ENCODE data around the gene EPHA7.

DNA sequence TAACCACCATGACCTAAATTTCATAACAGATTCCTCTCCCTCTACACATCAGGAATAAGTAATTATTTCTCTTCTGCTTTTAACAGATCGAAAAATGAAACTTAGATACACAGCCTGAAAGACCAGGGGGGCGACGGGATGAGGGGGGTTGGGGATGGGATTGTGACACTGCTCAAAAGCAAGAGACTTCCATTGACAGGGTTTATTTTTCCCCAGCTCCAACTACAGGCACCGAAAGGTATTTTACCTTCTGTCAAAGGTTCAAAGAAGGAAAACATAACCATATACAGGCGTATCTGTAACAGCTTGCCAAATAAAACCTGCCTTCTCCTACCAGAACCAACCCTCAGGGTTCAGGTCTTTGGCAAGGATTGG, 1.3 kb downstream of the EPHA7 start:
- TF ChIP-seq, protein P1, sequence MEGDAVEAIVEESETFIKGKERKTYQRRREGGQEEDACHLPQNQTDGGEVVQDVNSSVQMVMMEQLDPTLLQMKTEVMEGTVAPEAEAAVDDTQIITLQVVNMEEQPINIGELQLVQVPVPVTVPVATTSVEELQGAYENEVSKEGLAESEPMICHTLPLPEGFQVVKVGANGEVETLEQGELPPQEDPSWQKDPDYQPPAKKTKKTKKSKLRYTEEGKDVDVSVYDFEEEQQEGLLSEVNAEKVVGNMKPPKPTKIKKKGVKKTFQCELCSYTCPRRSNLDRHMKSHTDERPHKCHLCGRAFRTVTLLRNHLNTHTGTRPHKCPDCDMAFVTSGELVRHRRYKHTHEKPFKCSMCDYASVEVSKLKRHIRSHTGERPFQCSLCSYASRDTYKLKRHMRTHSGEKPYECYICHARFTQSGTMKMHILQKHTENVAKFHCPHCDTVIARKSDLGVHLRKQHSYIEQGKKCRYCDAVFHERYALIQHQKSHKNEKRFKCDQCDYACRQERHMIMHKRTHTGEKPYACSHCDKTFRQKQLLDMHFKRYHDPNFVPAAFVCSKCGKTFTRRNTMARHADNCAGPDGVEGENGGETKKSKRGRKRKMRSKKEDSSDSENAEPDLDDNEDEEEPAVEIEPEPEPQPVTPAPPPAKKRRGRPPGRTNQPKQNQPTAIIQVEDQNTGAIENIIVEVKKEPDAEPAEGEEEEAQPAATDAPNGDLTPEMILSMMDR (IDR thresholded peaks at IDR 0.05; ENCODE audit: extremely low read depth in 1 of 2, insufficient read depth in 1 of 2, low read depth in 1 of 2, low read length in 2 of 2) = no peak
- TF ChIP-seq POLR2A (IDR thresholded peaks at IDR 0.05; ENCODE audit: low read depth, low read length) = no peak
- no peak for TF ChIP-seq POLR2AphosphoS5 (IDR thresholded peaks at IDR 0.05; ENCODE audit: insufficient read depth, low read depth, low read length)
- no peak for TF ChIP-seq FOS (IDR thresholded peaks at IDR 0.05; ENCODE audit: borderline replicate concordance, insufficient read depth, low read length)
- TF ChIP-seq EZH2 (IDR thresholded peaks at IDR 0.05; ENCODE audit: borderline replicate concordance, low read depth, low read length, severe bottlenecking) = no peak
- TF ChIP-seq, protein P2, sequence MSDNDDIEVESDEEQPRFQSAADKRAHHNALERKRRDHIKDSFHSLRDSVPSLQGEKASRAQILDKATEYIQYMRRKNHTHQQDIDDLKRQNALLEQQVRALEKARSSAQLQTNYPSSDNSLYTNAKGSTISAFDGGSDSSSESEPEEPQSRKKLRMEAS (IDR thresholded peaks at IDR 0.05; ENCODE audit: insufficient read depth, insufficient read length) = no peak
- no peak for TF ChIP-seq JUN (IDR thresholded peaks at IDR 0.05; ENCODE audit: borderline replicate concordance, insufficient read depth, insufficient read length, low read depth)
- TF ChIP-seq GATA2 (IDR thresholded peaks at IDR 0.05; ENCODE audit: insufficient read depth, insufficient read length, low read depth, low read length) = no peak

All from endothelial cell of umbilical vein (primary cell).